Activated T-helper 1 cell treated with anti-CD3 and anti-CD28 coated beads, Interleukin-2, amount 50 U/mL, for 16 hours (primary cell): ENCODE data around the gene ADGRB2.

Source experiments
- DNase-seq, 2 donors: peaks; one replicate each; pipeline ENCODE4 v3.0.0-alpha.2; 2020; ENCODE audit warnings: low read depth in 1 of 2, low spot score in 1 of 2

The ADGRB2 gene

GRCh38 chr1:31782421-31783410 is 18.6 kb upstream of the ADGRB2 start:
- DNase-seq = no peak

DNA sequence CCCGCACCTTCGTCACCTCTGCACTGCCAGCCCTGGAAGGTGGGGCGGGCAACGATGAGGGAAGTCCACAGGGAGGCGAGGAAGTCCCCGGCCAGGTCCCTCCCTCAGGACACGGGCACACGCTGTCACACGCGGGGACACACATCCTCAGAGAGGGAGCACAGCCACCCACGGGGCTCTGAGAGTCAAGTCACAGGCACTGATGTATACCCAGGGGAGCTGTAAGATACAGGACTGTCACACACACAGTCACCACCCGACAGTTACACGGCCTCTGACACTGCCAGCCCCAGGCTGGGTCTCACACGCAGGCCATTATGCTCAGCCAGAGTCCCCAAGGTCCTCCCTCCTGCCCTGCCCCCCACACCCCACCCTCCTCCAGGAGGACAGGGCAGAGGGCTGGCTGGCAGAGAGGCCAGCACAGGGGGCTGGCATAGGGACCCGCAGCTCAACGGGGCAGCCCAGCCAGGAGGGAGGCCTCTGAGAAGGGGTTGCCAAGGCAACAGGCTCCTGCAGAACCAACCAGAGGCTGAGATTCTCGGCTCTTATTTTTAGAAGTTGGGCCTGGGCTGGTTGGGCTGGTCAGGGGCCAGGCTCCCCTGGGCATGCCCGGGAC is 17.7 kb upstream of the ADGRB2 start:
- DNase-seq = no peak

DNA sequence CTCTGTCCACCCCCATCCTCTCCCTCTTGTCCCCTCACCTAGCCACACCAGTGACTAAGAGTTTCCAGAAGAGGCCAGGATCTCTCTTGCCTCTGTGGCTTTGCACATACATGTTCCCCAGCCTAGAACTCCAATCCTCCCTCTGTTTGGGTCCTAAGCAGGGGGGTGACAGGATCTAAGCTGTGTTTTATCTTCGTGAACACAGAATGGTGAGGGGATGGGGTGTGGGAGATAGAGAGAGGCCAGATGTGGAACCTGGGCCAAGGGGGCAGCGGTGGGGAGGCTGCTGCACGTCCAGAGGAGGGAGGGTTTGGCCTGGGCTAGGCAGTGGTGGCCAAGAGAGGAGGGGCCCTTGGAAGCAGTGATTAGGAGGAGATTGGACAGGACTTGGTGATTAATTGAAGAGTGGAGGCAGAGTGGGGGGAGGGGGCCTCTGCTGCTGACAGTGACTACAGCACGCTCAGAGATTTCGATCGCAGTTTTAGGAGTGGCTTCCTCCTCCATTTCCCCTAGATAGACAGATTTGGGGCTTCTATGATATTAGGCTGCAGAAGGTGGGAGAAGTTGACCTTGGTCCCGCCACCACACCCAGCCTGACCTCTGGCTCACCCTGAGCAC is 17.1 kb upstream of the ADGRB2 start:
- no peak for DNase-seq

GRCh38 chr1:31780632-31781031 is 16.5 kb upstream of the ADGRB2 start:
- DNase-seq = no peak

DNA sequence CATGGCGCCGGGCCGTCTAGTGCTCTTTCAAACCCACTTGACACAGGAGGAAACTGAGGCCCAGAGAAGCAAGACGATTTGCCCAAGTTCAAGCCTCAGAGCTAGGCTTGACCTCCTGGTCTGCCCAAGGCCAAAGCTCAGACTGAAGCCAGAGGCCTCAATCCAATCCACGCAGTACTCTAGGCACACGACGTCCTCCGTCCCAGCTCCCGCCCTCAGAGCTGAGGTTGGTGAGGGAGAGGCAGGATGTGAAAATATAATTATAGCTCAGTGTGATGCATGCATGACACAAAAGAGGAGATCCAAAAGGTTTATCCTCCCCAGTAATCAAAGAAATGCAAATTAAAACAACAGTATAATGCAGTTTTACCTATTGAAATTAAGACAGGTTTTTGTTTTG is 15.5 kb upstream of the ADGRB2 start:
- no peak for DNase-seq

DNA sequence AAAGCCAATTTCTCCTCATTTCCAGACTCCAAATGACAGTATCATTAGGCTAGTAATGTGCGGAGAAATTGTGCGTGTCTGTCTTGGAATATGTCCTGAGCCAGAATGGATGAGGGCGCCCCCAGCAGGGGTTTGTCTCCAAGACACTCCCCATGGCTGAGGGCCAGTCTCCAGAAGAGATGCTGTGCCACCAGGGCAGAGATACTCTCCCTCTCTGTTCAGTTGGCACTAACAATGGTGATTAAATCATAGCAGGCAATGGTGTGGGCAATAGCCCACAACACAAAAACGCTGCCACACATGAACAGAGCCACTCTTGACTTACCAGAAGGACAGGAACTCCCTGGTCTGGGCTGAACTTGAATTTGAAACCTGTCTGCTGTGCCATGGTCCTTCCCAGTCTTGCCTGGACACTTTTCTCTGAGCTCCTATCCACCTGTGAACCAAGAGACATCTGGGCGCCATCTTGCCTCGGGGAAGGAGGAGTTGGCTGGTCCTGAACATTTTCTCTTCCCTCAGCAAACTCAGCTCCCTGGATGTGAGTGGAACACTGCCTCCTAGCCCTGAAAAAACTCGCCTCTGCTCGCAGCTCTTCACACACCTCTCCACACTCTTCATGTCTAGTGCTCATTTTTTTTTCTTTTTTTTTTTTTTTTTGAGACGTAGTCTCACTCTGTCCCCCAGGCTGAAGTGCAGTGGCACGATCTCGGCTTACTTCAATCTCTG is 14.8 kb upstream of the ADGRB2 start:
- DNase-seq = no peak

DNA sequence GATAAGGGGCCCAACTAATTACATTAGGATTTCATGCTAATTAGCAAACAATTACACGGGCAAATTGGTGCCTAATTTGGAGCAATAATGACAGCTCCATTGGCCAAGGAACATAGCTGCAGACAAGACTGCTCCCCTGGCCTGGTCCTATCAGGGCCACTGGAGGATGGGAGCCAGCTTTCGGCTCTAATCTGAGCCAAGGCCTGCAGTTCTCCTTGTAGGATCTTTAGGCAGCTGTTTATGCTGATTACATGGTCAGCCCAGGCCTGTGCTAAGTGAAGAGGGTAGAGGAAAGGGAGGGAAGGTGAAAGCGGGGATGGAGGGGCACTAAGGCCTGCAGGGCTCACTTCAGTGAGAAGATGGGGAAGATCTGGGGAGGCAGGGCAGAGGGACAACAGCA is 12.4 kb upstream of the ADGRB2 start:
- DNase-seq = no peak

GRCh38 chr1:31776032-31776431 is 11.9 kb upstream of the ADGRB2 start:
- no peak for DNase-seq

GRCh38 chr1:31775210-31775999 is 11.3 kb upstream of the ADGRB2 start:
- DNase-seq = no peak

DNA sequence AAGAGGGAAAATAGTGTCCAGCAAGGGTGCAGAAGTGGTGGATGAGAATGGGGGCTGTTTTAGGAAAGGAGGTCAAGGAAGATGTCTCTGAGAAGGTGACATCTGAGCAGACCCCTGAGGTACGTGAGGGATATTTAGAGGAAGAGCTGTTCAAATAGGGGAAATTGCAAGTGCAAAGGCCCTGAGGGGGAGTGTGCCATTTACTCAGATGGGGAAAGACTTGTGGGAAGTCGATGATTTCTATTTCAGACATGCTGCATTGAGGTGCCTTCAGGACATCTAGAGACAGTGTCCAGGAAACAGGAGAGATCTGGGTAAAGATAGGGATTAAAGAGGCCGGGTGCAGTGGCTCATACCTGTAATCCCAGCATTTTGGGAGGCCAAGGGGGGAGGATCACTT is 10.4 kb upstream of the ADGRB2 start:
- no peak for DNase-seq

- no peak for DNase-seq
Measured at GRCh38 chr1:31773861-31774260, 9.7 kb upstream of the ADGRB2 start.

GRCh38 chr1:31772669-31773248 is 8.6 kb upstream of the ADGRB2 start:
- DNase-seq = no peak

DNA sequence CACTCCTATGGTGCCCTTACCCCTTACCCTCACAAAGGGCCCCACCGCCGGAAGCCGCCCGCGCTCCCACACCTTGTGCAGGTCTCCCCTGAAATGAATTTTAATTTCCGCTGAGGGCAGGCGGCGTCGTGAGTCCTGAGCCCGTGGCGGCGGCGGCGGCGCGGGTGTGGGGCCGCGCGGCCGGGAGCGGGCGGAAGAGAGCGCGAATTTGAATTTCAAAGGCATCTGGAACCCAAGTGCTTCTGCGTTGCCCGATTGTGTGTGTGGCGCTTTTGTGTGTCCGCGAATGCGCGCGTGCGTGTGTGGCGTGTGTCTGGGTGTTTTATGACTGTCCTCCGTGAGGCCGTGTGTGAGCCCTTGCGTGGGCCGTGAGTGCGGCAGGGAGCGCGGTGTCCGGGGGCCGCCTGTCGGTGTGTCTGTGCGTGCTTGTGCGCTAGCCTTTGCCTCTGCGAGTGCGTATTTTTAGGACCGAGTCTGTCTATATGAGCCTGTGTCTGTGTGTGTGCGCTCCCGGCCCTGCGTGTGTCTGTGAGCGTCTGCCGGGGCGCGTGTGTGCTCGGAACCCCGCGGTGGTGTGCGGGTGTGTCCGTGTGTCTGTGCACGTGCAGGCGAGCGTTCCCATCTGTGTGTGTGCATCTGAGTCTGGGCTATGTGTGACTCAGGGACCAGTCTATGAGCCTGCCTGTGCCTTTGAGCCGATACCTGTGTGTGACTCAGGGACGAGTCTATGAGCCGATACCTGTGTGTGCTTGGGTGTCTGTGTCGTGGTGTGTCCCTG is 7.9 kb upstream of the ADGRB2 start:
- DNase-seq = peak in 1 of 2 donors; percentile 33

DNA sequence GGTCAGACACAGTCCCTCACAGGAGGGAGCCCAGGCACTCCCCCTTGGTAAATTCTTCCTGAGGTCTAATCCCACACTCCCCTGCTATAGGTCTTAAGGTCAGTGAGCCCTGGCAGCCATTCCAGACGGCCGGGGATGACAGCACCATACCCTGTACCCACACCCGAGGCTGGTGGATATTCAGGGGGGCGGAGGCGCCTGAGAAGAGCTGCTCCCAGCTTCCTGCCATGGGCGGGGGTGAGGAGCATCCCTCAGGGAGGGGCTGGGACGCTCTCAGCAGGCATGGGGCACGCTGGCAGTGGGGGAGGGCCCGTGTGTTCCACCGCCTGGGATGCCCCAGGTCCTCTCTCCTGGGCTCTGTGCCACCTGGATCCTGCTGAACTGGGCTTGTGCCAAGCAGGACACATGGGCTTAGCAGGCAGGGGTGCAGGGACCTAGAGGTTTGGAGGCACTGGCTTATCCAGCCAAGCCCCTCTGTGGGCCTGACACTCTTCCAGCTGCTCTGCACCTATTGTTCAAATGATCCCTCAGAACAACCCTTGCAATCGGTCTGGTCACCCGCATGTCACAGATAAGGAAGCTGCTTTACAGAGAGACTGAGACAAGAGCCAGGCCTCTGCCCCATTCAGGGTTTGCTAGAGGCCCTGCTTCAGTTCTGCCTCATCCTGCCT is 5.7 kb upstream of the ADGRB2 start:
- DNase-seq = no peak

DNA sequence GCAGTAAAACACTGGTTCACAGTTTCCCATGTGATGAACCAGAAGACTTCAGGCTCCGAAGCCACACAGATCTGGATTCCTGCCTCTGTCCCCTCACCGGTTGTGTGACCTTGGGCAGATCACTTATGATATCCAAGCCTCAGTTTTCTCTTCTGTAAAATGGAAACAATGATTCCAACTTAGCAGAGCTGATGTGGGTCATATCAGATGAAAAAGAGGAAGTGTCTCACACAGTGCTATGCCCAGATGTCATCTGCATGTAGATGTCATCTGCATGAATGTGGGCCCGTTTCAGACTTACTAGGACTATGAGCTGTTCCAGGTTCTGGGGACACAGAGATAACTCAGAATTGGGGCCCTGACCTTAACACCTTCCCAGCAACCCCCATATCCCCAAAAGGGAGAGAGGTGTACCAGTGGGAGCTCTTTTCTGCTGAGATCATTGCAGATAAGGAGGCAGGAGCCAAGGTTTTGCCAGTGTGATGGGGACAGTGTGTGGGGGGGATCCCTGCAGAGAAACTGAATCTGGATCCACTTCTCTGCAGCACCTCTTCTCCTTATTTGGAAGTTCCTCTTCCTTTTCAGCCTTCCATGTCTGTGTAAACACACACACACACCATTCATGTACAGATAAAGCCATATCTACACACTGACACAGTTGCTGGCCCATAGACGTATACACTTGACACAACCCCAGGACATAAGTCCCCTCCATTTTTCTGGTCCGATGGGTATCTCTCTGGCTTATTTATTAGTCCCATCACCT is 5.0 kb upstream of the ADGRB2 start:
- DNase-seq = no peak

DNA sequence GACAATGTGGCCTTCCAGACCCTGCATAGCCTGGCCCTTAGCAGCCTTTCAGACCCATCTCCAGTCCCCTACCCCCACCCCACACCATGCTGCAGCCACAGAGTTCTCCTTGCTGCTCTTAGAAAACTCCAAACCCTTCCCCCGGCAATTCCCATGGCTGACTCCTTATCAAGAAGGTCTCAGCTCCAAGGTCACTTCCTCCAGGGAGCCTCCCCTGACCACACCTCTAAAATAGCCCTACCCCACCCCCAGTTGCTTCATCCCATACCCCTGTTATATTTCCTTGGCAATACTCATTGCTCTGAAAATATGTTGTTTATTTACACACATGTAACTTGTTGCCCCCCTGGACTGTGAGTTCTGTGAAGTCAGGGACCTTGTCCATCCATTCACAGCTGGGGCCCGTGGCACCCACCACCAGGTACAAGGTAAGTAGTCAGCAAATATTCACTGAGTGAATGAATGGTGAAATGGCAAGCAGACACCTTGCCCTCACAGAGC is 4.3 kb upstream of the ADGRB2 start:
- DNase-seq = no peak

- no peak for DNase-seq
Measured at GRCh38 chr1:31767225-31767624, 3.1 kb upstream of the ADGRB2 start.

DNA sequence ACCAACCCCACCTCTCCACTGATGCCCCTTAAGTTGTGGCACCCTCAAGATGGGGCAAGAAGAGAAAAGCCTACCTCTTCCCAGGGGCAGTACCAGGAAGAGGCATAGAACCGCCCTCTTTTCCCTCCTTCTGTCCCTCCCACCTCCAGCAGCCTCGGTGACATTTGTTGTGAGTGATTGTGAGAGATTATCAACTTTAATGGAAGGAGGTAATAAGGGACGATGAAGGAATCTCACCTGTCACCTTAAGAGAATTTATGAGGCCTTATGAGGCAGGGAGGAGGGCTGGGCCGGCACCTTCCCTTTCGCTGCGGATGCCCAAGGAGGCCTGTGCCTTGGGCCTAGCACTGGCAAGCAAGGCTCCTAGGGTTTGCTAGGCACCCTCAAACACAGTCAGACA is 1.4 kb upstream of the ADGRB2 start:
- DNase-seq = no peak
